ENCODE measurements around the gene RAD51B. TPM values are rescaled to one million over a fixed set of nuclear protein-coding genes. Genes with fewer than 3 reads are reported as not detected.

The RAD51B gene
- total and polyA plus RNA-seq, 9 of the 15 experiments (the other 6 are each of a cell fraction or from before 2014, with no cell fraction given): 8.5 to 17.3 (median 11.3) TPM

- intact Hi-C loops (cut with micrococcal nuclease) (no loop called here), in situ Hi-C loops (cut with MboI) (no loop called here)
- H3K9ac ChIP-seq (ENCODE audit: insufficient read depth in 1 of 2, low read depth in 2 of 2, low read length in 2 of 2): no peak overlapping the region
- BruUV-seq (replicated peaks): no TSS peak
- POLR2A ChIA-PET: no interaction called here
- no peaks in the 10 kb centered on the region for H3K9me3 ChIP-seq (replicated peaks; ENCODE audit: control insufficient read depth, insufficient read depth, low read depth, low read length)
- no peak for FAIRE-seq
- no peaks in the 10 kb centered on the region for H4K20me1 ChIP-seq (replicated peaks; ENCODE audit: control insufficient read depth, insufficient read depth, low read length)
- H3K36me3 ChIP-seq (ENCODE audit: control insufficient read depth, insufficient read depth, low read length): no peaks in the 10 kb centered on the region
- no peaks in the 10 kb centered on the region for H3K27me3 ChIP-seq (ENCODE audit: control insufficient read depth in 2 of 2, insufficient read depth in 2 of 2, low read length in 2 of 2)
- no peaks in the 10 kb centered on the region for H3K9me1 ChIP-seq (ENCODE audit: control insufficient read depth, insufficient read depth, low read length)
- H3K4me3 ChIP-seq: no peak overlapping the region
- no peak overlapping the region for H3K4me2 ChIP-seq (ENCODE audit: insufficient read depth, low read length)
- H3K27ac ChIP-seq (ENCODE audit: extremely low read depth, low read depth, low read length): no peak overlapping the region
- no peak for DNase-seq (ENCODE audit: extremely low read depth in 1 of 4, low spot score in 3 of 4)
- ATAC-seq: no peak
- H3K4me1 ChIP-seq (replicated peaks in 1 of 2; ENCODE audit: control insufficient read depth in 2 of 2, insufficient read depth in 2 of 2, low read length in 2 of 2): no peaks in the 10 kb centered on the region
- H2AFZ ChIP-seq (ENCODE audit: low read depth, low read length): no peak overlapping the region
- no peaks in the 10 kb centered on the region for H3K79me2 ChIP-seq (ENCODE audit: control insufficient read depth, insufficient read depth, low read length)
- CTCF ChIA-PET (ENCODE audit: low intra/inter-chr PET ratio): no interaction called here
- 18% methylated on average over 6 of the region's 6 CpGs for WGBS (ENCODE audit: insufficient coverage, low coverage, missing lambda C conversion rate)
- TF ChIP-seq RFX5 (IDR thresholded peaks at IDR 0.05; ENCODE audit: low read depth, low read length) (no peak), SNIP1 (IDR thresholded peaks at IDR 0.05; ENCODE audit: low read depth) (no peak), POLR3G (IDR thresholded peaks at IDR 0.05; ENCODE audit: extremely low read depth, insufficient read length, insufficient replicate concordance) (no peak), NFXL1 (CRISPR knock-in tag; IDR thresholded peaks at IDR 0.05) (no peak), BRF2 (IDR thresholded peaks at IDR 0.05; ENCODE audit: borderline replicate concordance, insufficient read depth, insufficient read length) (no peak), ETV6 (IDR thresholded peaks at IDR 0.05; ENCODE audit: borderline replicate concordance in 1 of 2, low read depth in 2 of 2, low read length in 1 of 2) (no peak), ETV6 (CRISPR knock-in tag; IDR thresholded peaks at IDR 0.05; ENCODE audit: borderline replicate concordance) (no peak), ID3 (CRISPR knock-in tag; IDR thresholded peaks at IDR 0.05) (no peak), ID3 (tag; IDR thresholded peaks at IDR 0.05) (no peak), RNF219 (CRISPR knock-in tag; IDR thresholded peaks at IDR 0.05) (no peak), RCOR1 (IDR thresholded peaks at IDR 0.05; ENCODE audit: borderline replicate concordance in 1 of 2, low read depth in 2 of 2, low read length in 2 of 2) (no peak), TCFL5 (CRISPR knock-in tag; conservative IDR thresholded peaks at IDR 0.05) (no peak), FOXA1 (IDR thresholded peaks at IDR 0.05; ENCODE audit: borderline replicate concordance) (no peak), DACH1 (IDR thresholded peaks at IDR 0.05; ENCODE audit: partially characterized antibody) (no peak), RUNX1 (IDR thresholded peaks at IDR 0.05; ENCODE audit: low read depth) (no peak), HMG20B (CRISPR knock-in tag; IDR thresholded peaks at IDR 0.05) (no peak), GATAD2A (IDR thresholded peaks at IDR 0.05) (no peak)
These were observed 607.3 kb downstream of the RAD51B start for GRCh38 chr14:68426661-68427549.

All from K562 (cell line).